ENCODE measurements around the gene CDKN1B.

GRCh38 chr12:12741660-12742059 lies 24.5 kb downstream of the CDKN1B start:
- no peak for TF ChIP-seq POLR2A (IDR thresholded peaks at IDR 0.05)
- TF ChIP-seq, protein P1, sequence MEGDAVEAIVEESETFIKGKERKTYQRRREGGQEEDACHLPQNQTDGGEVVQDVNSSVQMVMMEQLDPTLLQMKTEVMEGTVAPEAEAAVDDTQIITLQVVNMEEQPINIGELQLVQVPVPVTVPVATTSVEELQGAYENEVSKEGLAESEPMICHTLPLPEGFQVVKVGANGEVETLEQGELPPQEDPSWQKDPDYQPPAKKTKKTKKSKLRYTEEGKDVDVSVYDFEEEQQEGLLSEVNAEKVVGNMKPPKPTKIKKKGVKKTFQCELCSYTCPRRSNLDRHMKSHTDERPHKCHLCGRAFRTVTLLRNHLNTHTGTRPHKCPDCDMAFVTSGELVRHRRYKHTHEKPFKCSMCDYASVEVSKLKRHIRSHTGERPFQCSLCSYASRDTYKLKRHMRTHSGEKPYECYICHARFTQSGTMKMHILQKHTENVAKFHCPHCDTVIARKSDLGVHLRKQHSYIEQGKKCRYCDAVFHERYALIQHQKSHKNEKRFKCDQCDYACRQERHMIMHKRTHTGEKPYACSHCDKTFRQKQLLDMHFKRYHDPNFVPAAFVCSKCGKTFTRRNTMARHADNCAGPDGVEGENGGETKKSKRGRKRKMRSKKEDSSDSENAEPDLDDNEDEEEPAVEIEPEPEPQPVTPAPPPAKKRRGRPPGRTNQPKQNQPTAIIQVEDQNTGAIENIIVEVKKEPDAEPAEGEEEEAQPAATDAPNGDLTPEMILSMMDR (IDR thresholded peaks at IDR 0.05) = no peak
